Activated CD4-positive, alpha-beta T cell treated with anti-CD3 and anti-CD28 coated beads, Interleukin-2, Interleukin-4, amounts not matched to agents 100 ng/mL and 50 ng/mL, durations not matched to agents 16 hours and 8 hours (primary cell): ENCODE measurements around the gene EIF3F.
A peak's percentile ranks its signal among the peaks of the same experiment; 100 is the strongest.

Source experiments
- DNase-seq: peaks from one replicate; pipeline ENCODE4 v3.0.0-alpha.2; 2020; ENCODE audit warnings: low spot score

The EIF3F gene

DNA sequence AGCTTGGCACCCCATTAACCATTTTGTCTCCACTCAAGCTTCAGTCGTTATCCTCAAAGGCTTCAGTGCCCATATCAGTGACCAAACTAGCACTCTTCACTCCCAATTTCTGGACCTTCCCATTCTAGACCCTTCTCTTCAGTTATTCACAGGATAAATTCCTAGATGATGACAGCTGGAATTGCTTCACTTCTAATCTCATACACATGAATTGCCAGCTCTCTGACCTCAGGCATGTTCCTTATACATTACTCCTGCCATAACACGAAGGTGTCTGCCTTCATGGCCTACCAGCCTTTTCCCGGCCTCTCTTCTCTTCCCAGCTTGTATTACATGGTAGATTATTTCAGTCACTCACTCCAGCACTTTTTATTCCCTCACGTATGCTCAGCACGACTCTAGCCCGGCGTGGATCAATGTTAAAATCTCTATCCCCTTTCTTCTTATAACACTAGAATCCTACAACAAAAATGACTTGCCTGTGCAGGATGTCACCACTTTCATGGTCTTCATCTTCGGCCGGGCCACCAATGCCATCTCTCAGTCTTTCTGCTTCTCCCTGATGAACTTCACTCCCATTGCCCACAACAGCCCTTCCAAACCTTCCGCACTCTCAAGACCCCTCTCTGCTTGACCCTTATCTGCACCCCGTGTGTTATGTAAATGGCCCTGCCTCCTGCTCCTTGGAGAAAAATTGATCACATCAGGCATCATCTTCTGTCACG is 36.9 kb downstream of the EIF3F start:
- no peak for DNase-seq

DNA sequence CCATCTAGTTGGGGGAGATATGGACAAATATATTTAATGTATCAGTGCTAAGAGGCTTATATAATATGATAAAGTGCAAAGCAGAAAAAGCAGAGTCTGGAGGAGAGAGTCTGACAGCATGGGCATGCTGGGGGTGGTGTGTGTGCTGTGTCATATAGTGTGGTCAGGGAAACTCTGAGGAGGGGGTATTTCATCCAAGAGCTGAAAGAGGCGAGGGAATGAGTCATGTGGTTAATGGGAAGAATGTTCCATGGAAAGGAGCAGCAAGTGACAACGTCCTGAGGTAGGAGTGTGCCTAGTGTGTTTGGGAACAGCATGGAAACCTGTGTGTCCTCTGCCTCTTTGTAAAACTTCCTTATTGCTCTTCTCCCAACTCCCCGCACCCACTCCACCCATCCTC is 38.0 kb downstream of the EIF3F start:
- no peak for DNase-seq

DNA sequence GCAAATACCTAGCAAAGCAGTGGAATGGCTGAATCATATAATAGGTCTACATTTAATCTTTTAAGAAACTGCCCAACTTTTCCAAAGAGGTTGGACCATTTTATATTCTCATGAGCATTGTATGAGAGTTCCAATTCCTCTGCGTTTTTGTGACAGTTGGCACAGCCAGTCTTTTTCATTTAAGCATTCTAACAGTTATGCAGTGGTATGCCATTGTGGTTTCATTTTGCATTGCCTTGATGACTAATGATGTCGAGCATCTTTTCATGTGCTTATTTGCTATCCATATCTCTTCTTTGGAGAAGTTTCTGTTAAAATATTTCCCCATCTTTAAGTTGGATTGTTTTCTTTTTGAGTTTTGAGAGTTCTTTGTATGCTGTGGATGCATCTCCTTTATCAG is 38.7 kb downstream of the EIF3F start:
- DNase-seq: peak; percentile 32

DNA sequence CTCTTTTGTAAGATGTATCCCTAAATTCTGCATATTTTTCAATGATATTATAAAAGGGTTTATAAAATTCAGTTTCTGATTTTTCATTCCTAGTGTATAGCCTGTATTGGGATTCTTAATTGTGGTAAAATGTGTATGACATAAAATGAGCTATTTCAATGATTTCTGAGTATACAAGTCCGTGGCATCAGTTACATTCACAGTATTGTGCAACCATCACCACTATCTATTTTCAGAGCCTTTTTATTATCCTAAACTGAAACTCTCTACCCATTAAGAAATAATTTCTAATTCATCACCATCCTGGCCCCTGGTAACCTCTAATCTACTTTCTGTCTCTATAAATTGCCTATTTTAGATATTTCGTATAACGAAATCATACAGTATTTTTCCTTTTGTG is 39.8 kb downstream of the EIF3F start:
- no peak for DNase-seq

DNA sequence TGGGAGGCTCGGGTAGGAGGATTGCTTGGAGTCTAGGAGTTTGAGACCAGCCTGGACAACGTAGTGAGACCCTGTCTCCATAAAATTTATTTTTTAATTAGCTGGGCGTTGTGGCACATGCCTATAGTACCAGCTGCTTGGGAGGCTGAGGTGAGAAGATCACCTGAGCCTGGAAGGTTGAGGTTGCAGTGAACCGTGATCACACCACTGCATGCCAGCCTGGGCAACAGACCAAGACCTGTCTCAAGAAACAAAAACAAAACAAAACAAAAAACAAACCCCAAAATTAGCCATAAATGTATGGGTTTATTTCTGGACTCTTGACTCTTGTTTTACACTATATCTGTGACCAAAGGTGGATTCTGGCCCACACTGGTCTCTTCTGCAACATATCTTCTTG is 41.6 kb downstream of the EIF3F start:
- DNase-seq: no peak

DNA sequence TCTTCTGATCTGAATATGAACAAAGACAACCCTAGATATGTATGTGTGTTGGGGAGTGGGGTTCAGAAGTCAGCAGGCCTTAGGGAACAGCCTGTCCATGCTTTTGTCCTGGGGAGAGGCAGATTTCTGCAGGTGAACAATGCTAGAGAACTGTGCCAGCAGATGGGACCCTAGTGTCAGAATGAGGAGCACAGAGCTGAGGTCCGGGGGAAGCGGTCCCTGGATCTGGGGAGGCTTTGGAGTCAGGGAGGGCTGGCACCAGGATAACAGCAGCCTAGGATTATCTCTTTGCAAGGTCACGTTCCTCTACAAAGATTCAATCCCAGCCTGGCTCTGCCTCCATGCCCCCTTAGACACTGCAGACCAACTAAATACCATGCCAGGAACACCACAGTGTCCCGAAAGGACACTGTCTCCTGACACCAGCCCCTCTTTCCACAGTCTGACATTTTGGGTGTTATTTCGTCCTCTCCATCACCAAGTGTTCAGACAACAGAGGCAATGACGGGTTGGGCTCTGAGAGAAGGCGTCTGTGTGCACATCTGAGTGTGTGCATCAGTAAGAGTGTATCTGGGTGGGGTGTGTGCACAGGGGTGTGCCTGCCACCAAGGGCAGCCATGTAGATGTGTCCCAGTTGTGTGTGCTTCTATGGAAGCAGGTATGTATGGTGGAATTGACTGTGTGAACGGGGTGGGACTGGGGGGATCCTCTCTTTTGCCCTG is 43.5 kb downstream of the EIF3F start:
- no peak for DNase-seq

DNA sequence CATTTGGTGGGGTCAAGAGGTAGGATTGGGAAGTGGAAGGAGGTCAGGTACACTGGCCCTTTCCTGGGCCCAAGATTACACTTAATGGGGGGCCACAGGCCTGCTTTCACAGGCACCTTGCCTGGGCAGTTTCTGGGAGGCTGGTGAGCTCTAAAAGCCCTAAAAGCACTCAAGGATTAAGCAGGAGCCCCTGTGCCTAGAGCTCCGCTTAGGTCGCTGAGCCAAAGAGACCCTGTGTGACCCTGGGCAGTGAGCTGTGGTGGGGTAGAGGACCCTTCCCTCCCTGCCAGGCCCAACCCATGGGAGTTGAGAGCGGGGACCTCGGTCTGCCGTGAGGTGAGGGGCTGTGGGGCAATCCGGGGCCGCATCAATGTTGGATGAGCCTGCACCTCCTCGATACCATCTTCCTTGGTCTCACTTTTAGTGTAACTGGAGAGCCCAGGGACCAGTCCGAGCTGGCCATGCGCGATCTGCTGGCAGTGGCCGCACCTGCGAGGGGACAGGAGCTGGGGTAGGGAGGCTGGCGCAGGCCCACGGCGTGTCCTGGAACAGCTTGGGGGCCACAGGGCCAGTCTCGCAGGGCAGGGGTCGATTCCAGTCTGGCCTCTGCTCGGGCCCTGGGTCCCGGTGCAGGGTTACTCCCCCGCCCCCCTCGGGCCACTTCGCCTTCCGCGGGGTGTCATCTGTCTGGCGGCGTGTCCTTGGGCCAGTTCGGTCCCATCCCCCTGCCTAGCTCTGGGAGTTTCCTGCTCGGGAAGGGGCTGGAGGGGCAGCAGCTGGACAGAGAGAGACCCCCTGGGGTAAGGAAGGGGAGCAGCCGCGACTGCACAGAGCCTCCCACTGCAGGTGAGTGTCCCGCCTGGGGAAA is 44.3 kb downstream of the EIF3F start:
- no peak for DNase-seq

DNA sequence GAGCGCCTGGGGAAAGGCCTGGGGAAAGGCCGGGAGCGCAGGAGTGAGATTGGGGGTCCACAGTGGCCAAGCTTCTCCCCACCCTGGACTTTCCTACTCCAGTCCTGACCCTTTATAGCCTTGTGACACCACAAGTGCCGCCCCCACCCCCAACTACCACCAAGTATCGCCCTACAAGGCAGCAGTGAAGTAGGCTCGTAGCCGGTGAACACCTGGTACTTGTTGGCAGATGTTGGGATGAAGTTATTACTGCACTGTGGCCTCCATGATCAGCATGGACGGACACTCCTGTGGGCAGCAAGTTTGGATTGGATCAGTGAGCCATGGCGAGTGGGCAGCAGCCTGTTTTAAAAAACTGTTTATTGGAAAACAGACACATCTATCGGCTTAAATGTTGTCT is 45.0 kb downstream of the EIF3F start:
- DNase-seq: no peak

DNA sequence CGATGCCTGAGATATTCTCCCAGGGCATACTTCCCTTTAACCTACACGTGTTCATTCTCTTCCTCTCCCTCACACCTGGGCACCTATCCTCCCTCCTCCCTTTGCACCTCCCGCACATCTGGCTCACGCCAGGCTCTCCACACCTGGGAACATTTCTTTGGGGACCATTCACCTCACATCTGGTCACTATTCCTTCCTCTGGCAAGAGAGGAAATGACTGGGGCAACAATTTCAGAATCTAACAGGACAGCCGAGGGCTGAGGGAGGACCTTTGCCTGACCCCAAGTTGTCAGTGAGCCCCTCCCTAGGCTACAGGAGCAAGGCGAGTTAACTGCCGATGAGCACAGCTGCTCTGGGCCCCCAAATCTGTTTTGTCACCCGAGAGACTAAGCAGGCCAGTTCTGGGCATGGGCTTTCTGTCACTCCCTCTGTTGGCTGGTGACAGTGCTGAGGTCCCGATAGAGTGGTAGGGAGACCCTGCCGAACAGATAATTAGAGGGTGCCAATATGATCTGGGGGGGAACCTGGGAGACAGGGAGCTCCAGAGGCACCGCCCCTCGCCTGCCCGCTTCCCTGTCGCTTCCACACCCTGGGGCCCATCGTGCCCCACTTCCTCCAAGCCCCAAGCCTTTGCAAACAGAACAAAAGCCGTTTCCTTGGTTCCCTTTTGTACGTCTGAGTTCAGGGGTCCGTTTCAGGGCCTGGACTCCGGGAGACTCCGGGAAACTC is 45.6 kb downstream of the EIF3F start:
- DNase-seq: no peak

DNA sequence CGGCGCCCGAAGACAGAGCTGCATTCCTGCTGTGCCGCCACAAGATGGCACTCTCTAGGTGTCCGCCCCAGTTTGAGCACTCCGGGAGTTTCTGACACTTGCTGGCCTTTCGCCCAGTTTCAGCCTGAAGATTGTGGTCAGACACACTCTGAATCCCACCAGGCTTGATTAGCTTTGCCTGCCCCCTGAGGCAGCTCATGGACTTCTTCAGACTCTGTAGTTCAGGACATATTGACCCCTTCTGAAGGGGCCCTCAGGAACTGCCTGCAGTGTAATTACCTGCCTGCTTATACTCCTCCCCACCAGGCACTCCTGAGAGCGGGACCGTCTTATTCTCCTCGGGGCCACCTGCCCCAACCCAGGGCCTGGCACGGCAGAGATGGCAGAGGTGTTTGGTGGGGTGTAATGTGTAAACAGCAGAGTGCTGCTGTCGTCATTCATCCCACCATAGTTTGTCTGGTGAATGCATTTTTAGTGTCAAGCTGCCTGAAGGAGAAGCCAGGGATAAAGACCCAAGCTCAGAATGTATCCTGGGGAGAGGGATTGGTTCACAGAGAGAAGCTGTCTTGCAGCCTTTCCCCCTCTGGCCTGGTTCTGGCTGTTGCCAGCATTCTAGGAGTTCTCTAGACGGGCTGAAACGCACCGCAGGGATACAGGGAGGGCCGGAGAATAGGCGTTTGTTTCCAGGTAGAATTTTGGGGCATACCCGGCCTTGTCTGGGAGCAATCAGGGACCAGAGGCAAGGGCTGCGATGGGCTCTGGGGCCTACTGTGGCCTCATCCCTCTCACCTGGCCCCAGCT is 46.4 kb downstream of the EIF3F start:
- peak; percentile 50 for DNase-seq

DNA sequence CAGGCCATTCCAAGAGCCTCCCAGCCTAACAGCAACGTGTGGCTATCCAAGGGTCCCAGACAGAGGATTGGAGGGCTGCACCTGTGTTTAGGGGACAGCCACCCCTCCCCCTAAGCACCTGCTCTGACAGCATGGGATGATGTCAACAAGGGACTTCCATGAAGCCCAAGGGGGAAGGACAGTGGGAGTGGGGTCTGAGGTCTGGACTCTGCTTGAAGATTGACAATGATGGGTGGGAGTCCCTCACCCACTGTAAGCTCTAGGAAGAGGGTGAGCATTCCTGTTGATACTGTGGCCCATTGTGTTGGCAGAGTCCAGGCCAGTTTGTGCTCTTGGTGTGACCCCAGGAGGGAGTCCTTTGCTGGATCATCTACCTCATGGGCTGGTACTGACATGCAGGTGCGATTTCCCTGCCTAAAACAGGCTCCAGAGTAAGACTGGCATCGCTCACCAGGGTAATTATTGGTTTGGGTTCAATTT is 47.0 kb downstream of the EIF3F start:
- no peak for DNase-seq

DNA sequence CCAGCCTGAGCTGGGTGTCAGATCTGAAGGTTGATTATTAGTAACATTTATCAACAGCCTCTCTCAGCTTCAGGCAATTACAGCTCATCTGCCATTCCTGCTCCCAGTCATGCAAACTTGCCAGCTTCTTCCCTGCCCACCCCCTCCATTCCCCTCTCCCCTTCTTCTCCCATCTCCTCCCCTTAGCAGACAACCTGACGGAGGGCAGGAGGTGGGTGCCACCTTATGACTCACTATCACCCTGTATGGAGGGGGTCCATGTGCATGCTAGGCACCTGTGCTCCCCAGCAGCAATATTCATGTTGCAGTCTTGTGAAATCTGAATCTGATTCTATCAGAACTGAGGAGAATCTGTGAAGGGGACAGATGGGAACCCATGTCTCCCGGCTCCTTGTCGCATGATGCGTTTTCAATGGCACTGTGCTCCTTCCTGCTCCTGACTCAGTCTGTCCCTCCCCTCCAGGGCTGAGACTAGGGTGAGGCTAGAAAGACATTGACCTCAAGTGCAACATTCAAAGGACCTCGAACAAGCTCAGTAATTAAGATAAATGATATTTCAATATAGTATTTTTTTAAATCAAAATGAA is 47.6 kb downstream of the EIF3F start:
- DNase-seq: no peak

DNA sequence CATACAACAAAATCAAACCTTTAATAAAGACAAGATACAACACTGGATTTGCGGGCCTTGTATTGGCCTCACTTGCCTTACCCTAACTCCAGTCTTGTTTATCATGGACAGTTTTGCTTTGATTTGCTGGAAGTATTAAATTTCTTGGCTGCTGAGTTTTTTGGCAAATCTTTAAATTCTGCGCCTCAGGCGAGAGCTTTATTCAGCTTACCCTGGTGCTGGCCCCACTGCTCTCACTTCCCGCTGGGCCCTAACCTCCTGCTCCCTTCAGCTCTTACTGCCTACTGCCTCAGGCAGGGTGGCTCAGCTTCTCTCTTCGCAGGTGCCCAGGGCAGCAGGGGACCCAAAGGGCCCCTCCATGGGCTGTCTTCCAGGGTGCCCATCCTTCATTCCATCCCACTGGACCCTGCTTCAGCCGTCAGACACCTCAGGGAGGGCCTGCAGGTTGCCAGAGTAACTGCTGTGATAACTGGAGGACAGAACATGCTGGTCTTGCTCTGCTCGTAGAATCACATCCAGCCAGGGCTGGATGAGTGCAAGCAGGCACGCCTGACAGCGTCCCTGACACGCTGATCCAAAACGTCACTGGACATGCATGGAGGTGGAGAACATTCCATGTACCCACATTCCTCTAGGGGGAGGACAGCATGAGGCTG is 48.2 kb downstream of the EIF3F start:
- no peak for DNase-seq

DNA sequence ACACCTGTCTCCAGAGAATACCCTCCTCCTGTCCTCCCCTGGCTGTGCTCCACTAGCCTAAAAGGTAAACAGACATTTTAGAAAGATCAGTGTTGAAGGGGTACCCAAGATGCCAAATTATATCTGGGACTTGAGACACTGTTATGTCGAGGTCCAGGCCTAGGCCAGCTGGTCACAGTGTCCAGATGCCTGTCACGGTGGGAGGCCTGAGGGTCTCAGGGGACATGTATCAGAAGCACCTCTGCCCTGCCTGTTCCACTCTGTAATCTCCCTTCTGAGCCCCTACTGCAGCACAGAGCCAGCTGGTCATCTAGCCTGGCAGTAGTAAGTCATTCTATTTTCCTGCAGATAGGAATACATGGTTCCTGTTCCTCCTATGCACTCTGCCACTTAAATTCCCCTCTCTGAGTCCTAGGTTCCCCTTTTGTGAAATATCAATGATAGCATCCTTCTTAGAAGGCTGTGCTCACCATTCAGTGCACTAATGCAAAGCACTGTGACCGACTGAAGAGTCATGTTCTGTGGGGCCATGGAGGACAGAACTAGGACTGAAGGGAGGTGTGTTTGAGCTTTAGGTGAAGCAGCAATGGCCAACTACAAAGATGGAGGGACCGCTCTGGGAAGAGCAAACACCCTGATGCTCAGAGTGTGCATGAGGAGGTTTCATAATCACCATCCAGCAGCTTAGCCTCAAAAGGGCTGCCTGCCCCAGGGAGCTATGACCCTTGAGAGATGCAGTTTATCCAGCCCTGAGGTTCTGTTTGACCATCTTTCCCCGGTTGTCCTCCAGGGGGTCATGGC is 49.1 kb downstream of the EIF3F start:
- no peak for DNase-seq

DNA sequence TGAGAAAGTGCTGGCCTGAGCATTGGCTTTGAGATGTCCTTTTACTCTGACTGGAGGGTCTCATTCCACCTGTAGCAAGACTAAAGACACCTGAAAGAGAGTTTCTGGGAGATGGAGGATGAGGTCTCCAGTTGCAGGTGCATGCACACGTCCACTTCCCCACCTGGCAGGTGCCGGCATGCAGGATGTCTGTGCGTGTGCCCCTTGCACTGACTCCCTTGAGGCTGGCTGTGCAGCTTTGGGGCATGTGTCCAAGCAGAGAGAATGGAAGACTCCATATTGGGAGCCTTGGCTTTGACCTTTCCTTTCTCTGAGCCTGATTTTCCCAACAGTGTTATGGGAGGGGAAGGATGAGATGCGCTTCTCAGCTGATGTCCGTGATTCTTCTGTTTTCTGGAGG is 49.8 kb downstream of the EIF3F start:
- no peak for DNase-seq

DNA sequence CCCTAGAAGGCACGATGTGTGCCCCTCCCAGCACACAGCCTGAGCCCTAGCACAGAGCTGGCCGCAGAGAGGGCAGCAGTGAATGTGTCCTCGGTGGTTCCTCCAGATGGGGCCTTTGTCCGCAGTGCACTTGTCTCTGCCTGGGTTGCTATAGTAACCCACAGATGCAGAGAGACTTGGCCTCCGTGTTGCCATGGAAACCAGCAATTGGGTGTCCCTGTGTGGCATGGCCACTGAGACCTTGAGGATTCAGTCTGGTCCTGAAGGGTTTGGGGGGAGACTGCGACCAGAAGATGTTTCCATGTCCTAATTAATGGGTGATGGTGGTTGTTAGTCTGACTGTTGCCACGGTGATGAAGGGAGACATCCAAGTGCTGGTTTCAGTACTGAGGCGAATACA is 51.3 kb downstream of the EIF3F start:
- DNase-seq: no peak

DNA sequence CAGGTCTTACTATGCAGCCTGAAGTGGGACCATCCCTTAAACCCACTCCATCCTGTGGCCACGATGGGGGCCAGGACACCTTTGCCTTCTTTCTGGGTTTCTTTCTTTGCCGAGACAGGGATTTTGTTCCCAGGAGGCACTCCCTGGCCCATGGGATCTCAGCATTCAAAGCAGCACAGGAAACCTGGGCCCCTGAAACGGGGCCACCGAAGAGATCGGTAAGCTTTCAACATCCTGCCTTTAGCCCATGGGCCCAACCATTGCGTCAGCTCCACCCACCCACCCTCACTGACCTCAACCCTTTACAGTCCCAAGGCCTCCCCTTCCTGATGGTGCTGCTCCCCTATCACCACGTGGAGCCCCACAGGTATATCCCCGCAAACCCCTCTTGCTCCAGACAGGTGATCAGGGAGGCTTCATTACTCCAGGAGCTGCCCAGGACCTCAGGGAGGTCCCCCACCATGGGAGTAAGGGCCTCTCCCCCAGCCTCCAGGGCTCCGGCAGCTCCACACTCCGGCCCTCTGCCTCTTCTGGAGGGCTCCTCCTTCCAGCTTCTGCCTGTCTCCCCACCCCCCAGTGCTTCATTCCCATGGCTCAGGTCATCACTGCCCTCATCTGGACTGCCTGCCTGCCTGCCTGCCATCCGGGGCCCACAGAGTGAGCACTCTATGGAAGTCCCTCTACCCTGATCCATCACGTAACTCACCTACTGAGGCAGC is 51.8 kb downstream of the EIF3F start:
- no peak for DNase-seq

DNA sequence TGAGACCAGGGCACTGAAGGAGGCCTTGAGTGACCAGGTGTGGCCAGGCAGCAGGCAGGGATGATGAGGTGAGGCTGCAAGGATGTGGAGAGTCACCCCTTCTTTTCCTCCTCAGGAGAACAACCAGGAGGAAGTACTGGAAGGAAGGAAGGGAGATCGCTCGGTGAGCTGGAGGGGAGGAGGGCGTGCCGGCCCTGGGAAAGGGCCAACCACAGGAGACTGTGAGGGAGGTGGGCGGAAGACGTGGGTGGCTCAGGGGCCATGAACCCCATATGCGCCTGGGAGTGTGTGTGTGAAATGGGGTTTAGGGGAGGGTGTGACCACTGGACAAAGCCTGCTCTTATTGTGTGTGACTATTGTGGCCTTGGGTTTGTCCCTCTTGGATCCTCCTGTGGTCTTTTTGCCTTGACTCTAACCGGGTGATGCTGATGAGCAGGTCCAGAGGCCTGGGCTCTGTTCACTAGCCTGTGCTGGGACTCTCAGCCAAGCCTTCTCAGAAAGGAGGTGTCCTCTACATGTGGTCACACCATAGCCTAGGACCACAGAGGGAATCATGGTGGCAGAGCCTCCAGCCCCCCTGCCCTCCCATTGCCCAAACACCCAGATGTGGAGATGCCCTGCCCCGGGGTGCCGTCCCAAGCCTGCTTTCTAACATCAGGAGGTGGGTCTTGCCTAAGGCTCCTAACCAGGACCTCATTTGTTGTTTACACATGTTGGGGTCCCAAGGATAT is 52.6 kb downstream of the EIF3F start:
- DNase-seq: no peak
